GM23338 (cell line): Measurements from ENCODE around the gene MUTYH. TPM values are rescaled to one million over a fixed set of nuclear protein-coding genes. Genes with fewer than 3 reads are reported as not detected.

Experiments
- ATAC-seq: fragments of 200-7000 bp; cut with Tn5 transposase; 3 replicates; pipeline ENCODE4 v1.9.1; 2020
- DNase-seq: peaks from one replicate; pipeline ENCODE4 v3.0.0-alpha.2; 2015; ENCODE audit warnings: low spot score
- H2AFZ ChIP-seq: fragments of 200-600 bp; sonication (generic); 2 replicates; pipeline ENCODE4 v1.8.0; 2016; ENCODE audit warnings: antibody characterized with exemption, mild to moderate bottlenecking, moderate library complexity
- H3F3A ChIP-seq: fragments of 200-600 bp; sonication (generic); replicated peaks from 2 replicates; pipeline ENCODE4 v1.8.0; 2017; ENCODE audit warnings: antibody characterized with exemption, mixed run types, low read depth
- H3K27ac ChIP-seq: fragments of 200-600 bp; sonication (generic); 2 replicates; pipeline ENCODE4 v1.6.1; 2016; ENCODE audit warnings: low read depth
- H3K27me3 ChIP-seq: fragments of 200-600 bp; sonication (generic); 2 replicates; pipeline ENCODE4 v1.8.0; 2016; ENCODE audit warnings: mild to moderate bottlenecking, mixed run types, moderate library complexity; ENCODE audit not compliant: insufficient read depth
- H3K36me3 ChIP-seq: fragments of 200-600 bp; sonication (generic); 2 replicates; pipeline ENCODE4 v1.8.0; 2016; ENCODE audit warnings: mild to moderate bottlenecking; ENCODE audit not compliant: insufficient read depth
- H3K4me1 ChIP-seq: fragments of 200-600 bp; sonication (generic); 2 replicates; pipeline ENCODE4 v1.8.0; 2016; ENCODE audit warnings: mild to moderate bottlenecking, moderate library complexity; ENCODE audit not compliant: insufficient read depth
- H3K4me2 ChIP-seq: fragments of 200-600 bp; sonication (generic); 2 replicates; pipeline ENCODE4 v1.7.1; 2017; ENCODE audit warnings: mixed run types
- H3K4me3 ChIP-seq: fragments of 200-600 bp; sonication (generic); 2 replicates; pipeline ENCODE4 v1.6.1; 2016; ENCODE audit warnings: mixed run types
- H3K79me2 ChIP-seq: fragments of 200-600 bp; sonication (generic); replicated peaks from 2 replicates; pipeline ENCODE4 v1.8.0; 2017; ENCODE audit warnings: mild to moderate bottlenecking; ENCODE audit not compliant: insufficient read depth
- H3K9me2 ChIP-seq: fragments of 200-600 bp; sonication (generic); 2 replicates; pipeline ENCODE4 v1.8.0; 2017; ENCODE audit not compliant: insufficient read depth
- H4K20me1 ChIP-seq: fragments of 200-600 bp; sonication (generic); replicated peaks from 2 replicates; pipeline ENCODE4 v1.8.0; 2017; ENCODE audit warnings: mild to moderate bottlenecking; ENCODE audit not compliant: insufficient read depth
- H3K27ac Mint-ChIP-seq: 2 replicates; pipeline ENCODE4 v1.8.0; 2020; ENCODE audit warnings: inconsistent platforms, mild to moderate bottlenecking, moderate library complexity, mixed read lengths
- H3K27me3 Mint-ChIP-seq: 3 replicates; pipeline ENCODE4 v1.8.0; 2022; ENCODE audit warnings: low read depth, mild to moderate bottlenecking, moderate library complexity, mixed read lengths, inconsistent platforms; ENCODE audit not compliant: insufficient read depth, poor library complexity
- H3K36me3 Mint-ChIP-seq: 3 replicates; pipeline ENCODE4 v1.8.0; 2021; ENCODE audit warnings: low read depth, mild to moderate bottlenecking, inconsistent platforms, moderate library complexity, mixed read lengths
- H3K4me1 Mint-ChIP-seq: 3 replicates; pipeline ENCODE4 v1.8.0; 2020; ENCODE audit warnings: mild to moderate bottlenecking, inconsistent platforms, mixed read lengths
- H3K4me3 Mint-ChIP-seq: 3 replicates; pipeline ENCODE4 v1.8.0; 2021; ENCODE audit warnings: moderate library complexity, mild to moderate bottlenecking, inconsistent platforms, mixed read lengths
- H3K9me3 Mint-ChIP-seq: 3 replicates; pipeline ENCODE4 v1.8.0; 2020; ENCODE audit warnings: moderate library complexity, mild to moderate bottlenecking, inconsistent platforms, mixed read lengths
- CREB1 ChIP-seq: fragments of 250-450 bp; sonication (Bioruptor Pico); IDR thresholded peaks from 2 replicates; pipeline ENCODE4 v1.5.0; 2020; ENCODE audit warnings: low read depth, mild to moderate bottlenecking, moderate library complexity
- EZH2 ChIP-seq: fragments of 200-600 bp; sonication (generic); IDR thresholded peaks from one replicate; pipeline ENCODE4 v1.8.0; 2017; ENCODE audit warnings: antibody characterized with exemption, mild to moderate bottlenecking, low read depth; ENCODE audit not compliant: unreplicated experiment
- JUNB ChIP-seq: IDR thresholded peaks from one replicate; pipeline ENCODE4 v1.6.1; 2016; ENCODE audit warnings: antibody characterized with exemption; ENCODE audit not compliant: unreplicated experiment
- POLR2AphosphoS5 ChIP-seq: IDR thresholded peaks from 2 replicates; pipeline ENCODE4 v1.6.1; 2016; ENCODE audit warnings: antibody characterized with exemption, low read depth
- polyA plus RNA-seq: library from polyadenylated mRNA; unstranded; fragments of >200 nt; fragmentation: Nextera tagmentation; extraction: Ambion mirVana; gene quantifications from 2 replicates; pipeline ENCODE4 v1.2.1, GENCODE V29; 2016
- total RNA-seq: library from RNA; depleted of rRNA; stranded (reverse); fragments of >200 nt; shearing (Covaris generic); gene quantifications from 2 replicates; pipeline ENCODE4 v1.2.3, GENCODE V29; 2014
- TF ChIP-seq, protein P1 (sequence below): fragments of 250-450 bp; sonication (Bioruptor Pico); IDR thresholded peaks from 2 replicates; pipeline ENCODE4 v1.5.0; 2020; ENCODE audit warnings: mild to moderate bottlenecking, moderate library complexity
- TF ChIP-seq, protein P2 (sequence below): IDR thresholded peaks from 2 replicates; pipeline ENCODE4 v1.6.1; 2016; ENCODE audit warnings: antibody characterized with exemption
- TF ChIP-seq, protein P3 (sequence below), 2 experiments: fragments of 200-600 bp in 1 of 2; sonication (generic) in 1 of 2; conservative IDR thresholded peaks; 2 replicates each; pipeline versions ENCODE4 v1.5.1 to v1.6.1; 2016 to 2017; ENCODE audit warnings: antibody characterized with exemption in 2 of 2, low read depth in 2 of 2, mild to moderate bottlenecking in 2 of 2, moderate library complexity in 1 of 2

MUTYH gene
- total and polyA plus RNA-seq, 2 experiments from 2014 or later = 47.9 to 67.4 TPM

DNA sequence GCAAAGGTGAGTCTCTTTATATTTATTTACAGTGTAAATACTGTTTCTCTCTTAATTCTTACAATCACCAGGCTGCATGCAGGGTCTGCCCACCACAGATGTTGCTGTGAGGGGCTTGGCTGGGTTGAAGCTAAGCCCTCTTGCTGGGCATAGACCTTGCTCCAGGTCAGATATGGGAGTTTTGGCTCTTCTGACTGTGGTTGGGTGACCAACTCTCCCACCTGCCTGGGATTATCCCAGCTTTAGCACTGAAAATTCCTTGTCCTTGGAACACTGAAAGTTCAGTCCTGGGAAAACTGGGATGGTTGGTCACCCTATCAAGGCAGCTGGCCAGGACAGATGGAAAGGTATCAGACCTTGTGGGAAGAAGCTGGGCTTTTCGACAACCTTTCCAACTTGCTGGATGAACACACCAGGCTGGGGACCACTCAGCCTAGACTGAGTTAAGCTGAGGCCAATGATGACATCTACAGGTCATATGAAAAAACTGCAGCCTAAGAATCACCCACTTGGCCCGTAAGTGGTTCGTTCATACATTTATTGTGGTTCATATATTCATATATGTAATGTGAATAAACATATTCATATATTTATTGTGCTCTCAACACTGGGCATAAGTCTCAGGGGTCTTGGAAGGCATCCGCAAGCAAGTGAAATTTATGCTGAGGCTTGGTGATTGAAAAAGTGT, 40.1 kb downstream of the MUTYH start (continued):
- TF ChIP-seq, protein P1, sequence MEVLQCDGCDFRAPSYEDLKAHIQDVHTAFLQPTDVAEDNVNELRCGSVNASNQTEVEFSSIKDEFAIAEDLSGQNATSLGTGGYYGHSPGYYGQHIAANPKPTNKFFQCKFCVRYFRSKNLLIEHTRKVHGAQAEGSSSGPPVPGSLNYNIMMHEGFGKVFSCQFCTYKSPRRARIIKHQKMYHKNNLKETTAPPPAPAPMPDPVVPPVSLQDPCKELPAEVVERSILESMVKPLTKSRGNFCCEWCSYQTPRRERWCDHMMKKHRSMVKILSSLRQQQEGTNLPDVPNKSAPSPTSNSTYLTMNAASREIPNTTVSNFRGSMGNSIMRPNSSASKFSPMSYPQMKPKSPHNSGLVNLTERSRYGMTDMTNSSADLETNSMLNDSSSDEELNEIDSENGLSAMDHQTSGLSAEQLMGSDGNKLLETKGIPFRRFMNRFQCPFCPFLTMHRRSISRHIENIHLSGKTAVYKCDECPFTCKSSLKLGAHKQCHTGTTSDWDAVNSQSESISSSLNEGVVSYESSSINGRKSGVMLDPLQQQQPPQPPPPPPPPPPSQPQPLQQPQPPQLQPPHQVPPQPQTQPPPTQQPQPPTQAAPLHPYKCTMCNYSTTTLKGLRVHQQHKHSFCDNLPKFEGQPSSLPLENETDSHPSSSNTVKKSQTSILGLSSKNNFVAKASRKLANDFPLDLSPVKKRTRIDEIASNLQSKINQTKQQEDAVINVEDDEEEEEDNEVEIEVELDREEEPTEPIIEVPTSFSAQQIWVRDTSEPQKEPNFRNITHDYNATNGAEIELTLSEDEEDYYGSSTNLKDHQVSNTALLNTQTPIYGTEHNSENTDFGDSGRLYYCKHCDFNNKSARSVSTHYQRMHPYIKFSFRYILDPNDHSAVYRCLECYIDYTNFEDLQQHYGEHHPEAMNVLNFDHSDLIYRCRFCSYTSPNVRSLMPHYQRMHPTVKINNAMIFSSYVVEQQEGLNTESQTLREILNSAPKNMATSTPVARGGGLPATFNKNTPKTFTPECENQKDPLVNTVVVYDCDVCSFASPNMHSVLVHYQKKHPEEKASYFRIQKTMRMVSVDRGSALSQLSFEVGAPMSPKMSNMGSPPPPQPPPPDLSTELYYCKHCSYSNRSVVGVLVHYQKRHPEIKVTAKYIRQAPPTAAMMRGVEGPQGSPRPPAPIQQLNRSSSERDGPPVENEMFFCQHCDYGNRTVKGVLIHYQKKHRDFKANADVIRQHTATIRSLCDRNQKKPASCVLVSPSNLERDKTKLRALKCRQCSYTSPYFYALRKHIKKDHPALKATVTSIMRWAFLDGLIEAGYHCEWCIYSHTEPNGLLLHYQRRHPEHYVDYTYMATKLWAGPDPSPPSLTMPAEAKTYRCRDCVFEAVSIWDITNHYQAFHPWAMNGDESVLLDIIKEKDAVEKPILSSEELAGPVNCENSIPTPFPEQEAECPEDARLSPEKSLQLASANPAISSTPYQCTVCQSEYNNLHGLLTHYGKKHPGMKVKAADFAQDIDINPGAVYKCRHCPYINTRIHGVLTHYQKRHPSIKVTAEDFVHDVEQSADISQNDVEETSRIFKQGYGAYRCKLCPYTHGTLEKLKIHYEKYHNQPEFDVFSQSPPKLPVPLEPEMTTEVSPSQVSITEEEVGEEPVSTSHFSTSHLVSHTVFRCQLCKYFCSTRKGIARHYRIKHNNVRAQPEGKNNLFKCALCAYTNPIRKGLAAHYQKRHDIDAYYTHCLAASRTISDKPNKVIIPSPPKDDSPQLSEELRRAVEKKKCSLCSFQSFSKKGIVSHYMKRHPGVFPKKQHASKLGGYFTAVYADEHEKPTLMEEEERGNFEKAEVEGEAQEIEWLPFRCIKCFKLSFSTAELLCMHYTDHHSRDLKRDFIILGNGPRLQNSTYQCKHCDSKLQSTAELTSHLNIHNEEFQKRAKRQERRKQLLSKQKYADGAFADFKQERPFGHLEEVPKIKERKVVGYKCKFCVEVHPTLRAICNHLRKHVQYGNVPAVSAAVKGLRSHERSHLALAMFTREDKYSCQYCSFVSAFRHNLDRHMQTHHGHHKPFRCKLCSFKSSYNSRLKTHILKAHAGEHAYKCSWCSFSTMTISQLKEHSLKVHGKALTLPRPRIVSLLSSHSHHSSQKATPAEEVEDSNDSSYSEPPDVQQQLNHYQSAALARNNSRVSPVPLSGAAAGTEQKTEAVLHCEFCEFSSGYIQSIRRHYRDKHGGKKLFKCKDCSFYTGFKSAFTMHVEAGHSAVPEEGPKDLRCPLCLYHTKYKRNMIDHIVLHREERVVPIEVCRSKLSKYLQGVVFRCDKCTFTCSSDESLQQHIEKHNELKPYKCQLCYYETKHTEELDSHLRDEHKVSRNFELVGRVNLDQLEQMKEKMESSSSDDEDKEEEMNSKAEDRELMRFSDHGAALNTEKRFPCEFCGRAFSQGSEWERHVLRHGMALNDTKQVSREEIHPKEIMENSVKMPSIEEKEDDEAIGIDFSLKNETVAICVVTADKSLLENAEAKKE = no peak

DNA sequence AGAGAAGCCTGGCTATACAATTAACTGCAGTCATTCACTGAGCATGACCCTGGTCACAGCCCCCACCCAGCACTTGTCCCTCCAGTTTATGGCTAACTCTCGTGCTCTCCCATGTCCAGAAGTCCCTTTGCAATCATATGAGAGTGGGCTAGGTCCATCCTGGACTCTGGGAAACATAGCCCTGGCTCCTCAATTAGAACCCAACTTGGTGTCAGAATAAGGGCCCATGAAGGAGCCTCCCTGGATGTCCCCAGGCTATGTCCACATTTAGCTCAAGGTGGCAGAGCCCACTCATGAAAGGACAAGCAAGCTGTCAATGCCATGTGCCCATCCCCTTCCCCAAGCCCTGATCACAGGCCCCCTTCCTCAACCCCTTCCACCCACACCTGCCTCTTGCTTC, 40.9 kb downstream of the MUTYH start:
- H3K27ac ChIP-seq = no peak overlapping the region
- no peaks in the 10 kb centered on the region for H3K27me3 ChIP-seq
- no peak overlapping the region for H3K4me2 ChIP-seq
- H3K9me2 ChIP-seq = no peaks in the 10 kb centered on the region
- DNase-seq (no peak), ATAC-seq (no peak)
- no peaks in the 10 kb centered on the region for H4K20me1 ChIP-seq
- H3K27ac Mint-ChIP-seq = no peak overlapping the region
- no peaks in the 10 kb centered on the region for H3K79me2 ChIP-seq
- H3K4me3 Mint-ChIP-seq = no peak overlapping the region
- peaks cover 21% of the 10 kb centered on the region for H3K4me1 Mint-ChIP-seq
- H3K9me3 Mint-ChIP-seq = no peaks in the 10 kb centered on the region
- H3K27me3 Mint-ChIP-seq = peaks cover 5% of the 10 kb centered on the region
- H3K4me1 ChIP-seq = peaks cover 11% of the 10 kb centered on the region
- no peak overlapping the region for H3K4me3 ChIP-seq
- no peaks in the 10 kb centered on the region for H3K36me3 ChIP-seq
- 0 out of 2 replicates have a peak, but pooled peaks cover 5% of the 10 kb centered on the region for H3F3A ChIP-seq
- no peak overlapping the region for H2AFZ ChIP-seq
- H3K36me3 Mint-ChIP-seq = no peaks in the 10 kb centered on the region
- no peak for TF ChIP-seq POLR2AphosphoS5
- TF ChIP-seq, protein P2, sequence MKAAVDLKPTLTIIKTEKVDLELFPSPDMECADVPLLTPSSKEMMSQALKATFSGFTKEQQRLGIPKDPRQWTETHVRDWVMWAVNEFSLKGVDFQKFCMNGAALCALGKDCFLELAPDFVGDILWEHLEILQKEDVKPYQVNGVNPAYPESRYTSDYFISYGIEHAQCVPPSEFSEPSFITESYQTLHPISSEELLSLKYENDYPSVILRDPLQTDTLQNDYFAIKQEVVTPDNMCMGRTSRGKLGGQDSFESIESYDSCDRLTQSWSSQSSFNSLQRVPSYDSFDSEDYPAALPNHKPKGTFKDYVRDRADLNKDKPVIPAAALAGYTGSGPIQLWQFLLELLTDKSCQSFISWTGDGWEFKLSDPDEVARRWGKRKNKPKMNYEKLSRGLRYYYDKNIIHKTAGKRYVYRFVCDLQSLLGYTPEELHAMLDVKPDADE = no peak
- no peak for TF ChIP-seq EZH2
- TF ChIP-seq, protein P3, sequence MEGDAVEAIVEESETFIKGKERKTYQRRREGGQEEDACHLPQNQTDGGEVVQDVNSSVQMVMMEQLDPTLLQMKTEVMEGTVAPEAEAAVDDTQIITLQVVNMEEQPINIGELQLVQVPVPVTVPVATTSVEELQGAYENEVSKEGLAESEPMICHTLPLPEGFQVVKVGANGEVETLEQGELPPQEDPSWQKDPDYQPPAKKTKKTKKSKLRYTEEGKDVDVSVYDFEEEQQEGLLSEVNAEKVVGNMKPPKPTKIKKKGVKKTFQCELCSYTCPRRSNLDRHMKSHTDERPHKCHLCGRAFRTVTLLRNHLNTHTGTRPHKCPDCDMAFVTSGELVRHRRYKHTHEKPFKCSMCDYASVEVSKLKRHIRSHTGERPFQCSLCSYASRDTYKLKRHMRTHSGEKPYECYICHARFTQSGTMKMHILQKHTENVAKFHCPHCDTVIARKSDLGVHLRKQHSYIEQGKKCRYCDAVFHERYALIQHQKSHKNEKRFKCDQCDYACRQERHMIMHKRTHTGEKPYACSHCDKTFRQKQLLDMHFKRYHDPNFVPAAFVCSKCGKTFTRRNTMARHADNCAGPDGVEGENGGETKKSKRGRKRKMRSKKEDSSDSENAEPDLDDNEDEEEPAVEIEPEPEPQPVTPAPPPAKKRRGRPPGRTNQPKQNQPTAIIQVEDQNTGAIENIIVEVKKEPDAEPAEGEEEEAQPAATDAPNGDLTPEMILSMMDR (conservative IDR thresholded peaks at IDR 0.05; ENCODE audit: low read depth in 2 of 2) = no peak
- TF ChIP-seq CREB1 (CRISPR knock-in tag) = no peak
- no peak for TF ChIP-seq JUNB
